ENCODE measurements around the gene CBX8. TPM values are rescaled to one million over a fixed set of nuclear protein-coding genes. Genes with fewer than 3 reads are reported as not detected.

The CBX8 gene
- total RNA-seq, 4 donors from 2014 or later = 1.9 to 4.7 (median 4.2) TPM

DNA sequence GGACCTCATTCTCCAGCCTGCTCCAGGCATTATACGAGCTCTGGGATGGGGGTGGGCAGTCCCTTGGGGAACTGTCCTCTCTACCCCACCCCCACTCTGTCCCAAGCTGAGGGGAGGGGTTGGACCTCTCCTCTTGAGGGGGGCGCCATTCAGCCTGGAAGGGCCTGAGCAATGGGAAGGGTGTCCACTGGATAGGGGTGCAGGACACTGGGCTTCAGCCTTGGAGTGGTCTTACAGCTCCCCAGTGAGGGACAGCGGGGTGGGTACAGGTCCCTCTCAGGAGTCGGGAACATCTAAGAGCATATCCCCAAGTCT lies 9.5 kb upstream of the CBX8 start:
- no peak for DNase-seq (ENCODE audit: low spot score in 2 of 2)
- no peak overlapping the region for H3K4me3 ChIP-seq (ENCODE audit: low read depth, poor library complexity, severe bottlenecking)
- WGBS, 2 donors = 14 to 41% methylated on average over 4 of the region's 4 CpGs
- TF ChIP-seq, protein P1, sequence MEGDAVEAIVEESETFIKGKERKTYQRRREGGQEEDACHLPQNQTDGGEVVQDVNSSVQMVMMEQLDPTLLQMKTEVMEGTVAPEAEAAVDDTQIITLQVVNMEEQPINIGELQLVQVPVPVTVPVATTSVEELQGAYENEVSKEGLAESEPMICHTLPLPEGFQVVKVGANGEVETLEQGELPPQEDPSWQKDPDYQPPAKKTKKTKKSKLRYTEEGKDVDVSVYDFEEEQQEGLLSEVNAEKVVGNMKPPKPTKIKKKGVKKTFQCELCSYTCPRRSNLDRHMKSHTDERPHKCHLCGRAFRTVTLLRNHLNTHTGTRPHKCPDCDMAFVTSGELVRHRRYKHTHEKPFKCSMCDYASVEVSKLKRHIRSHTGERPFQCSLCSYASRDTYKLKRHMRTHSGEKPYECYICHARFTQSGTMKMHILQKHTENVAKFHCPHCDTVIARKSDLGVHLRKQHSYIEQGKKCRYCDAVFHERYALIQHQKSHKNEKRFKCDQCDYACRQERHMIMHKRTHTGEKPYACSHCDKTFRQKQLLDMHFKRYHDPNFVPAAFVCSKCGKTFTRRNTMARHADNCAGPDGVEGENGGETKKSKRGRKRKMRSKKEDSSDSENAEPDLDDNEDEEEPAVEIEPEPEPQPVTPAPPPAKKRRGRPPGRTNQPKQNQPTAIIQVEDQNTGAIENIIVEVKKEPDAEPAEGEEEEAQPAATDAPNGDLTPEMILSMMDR (IDR thresholded peaks at IDR 0.05) = no peak
- no peak for TF ChIP-seq POLR2A (IDR thresholded peaks at IDR 0.05)
- intact Hi-C loops (cut with DNase I; ENCODE audit: low total_unique reads) = loop anchor here (10.0 kb wide), 1 partner anchor 188 kb away; no protein-coding TSS in a partner anchor

DNA sequence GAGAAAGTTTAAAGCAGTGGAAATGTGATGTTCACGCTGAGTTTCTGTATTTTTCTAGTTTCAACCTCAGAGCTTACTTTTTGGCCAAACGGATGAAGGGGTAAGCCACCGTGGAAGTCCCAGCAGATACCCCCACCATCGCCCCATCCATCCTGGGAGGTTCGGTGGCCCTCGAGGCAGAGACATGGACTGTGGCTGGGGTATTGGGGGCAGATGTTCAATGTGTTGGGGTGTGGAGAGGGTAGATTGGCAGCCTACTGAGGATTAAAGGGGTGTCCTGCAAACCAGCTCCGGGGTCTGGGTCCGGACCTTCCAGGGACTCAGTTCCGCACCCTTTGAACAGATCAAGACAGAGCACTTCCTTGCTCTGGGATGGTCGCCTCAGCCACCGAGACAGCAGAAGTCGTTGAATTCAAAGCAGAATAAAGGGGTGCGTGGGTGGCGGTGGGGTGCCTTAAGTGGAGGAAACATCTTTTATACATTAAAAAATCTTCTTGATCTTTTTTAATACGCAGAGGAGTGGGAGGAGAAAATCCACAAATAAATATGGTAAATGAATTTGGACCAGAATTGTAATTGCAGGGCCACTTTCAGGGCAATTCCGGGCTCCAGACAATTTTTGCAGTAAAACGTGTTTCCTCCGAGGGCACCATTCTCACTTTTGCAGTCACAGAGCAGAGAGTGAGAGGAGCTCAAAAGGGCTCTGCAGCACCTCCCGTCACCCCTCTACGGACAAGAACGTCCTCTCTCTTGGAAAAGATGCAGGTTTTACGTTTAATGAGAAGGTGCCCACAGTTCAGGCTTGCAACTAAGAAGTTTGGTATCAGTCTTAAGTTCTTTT lies 8.2 kb upstream of the CBX8 start:
- no peak overlapping the region for H3K4me3 ChIP-seq (ENCODE audit: low read depth, poor library complexity, severe bottlenecking)
- no peak for DNase-seq (ENCODE audit: low spot score in 2 of 2)
- WGBS, 2 donors = 19 to 20% methylated on average over 22 of the region's 22 CpGs
- TF ChIP-seq POLR2A (IDR thresholded peaks at IDR 0.05) = no peak
- TF ChIP-seq, protein P1 (IDR thresholded peaks at IDR 0.05) = no peak
- intact Hi-C loops (cut with DNase I; ENCODE audit: low total_unique reads) = loop anchor here (10.0 kb wide), 1 partner anchor 190 kb away; no protein-coding TSS in a partner anchor

DNA sequence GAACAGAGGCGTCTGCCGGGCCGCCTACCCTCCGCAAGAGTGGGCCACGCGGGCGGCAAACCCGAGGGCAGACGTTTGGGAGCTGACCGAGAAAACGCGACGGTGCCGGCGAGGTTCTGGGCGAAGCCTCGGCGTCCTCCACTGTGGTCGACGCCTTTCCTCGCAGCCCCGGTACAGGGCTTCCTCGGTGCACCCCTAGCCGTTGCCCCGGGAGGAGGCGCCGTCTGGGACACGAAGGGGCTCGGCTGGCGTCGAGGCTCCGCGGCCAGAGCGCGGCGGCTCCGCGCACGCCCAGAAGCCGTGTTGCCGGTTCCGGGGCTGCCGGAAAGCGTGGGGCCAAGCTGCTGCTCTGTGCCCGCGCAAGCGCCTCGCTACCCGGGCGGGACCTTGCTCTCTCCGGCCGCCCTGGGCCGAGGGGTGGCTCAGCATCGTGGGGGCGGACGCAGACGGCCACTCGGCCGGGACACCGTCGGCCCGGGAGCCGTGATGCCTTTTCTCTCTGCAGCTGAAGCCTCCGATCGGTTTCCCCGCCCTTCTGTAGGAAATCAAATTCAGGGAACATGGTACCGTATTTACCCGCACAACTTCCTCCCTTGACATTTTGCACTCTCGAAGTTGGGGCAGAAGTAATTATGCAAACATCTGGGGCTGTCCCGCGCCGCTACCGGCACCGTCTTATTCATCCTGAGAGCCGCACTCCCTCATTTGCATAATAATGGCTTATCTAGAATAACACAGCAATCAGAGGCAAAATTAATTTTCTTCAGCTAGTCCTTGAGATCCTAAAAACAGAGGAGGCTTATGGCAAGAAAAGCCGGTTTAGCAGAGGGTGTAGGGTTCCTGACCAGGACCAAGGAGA lies 7.3 kb upstream of the CBX8 start:
- TF ChIP-seq, protein P1 (IDR thresholded peaks at IDR 0.05) = no peak
- TF ChIP-seq POLR2A (IDR thresholded peaks at IDR 0.05) = no peak
- DNase-seq (ENCODE audit: low spot score in 2 of 2) = no peak
- WGBS, 2 donors = 1 to 2% methylated on average over 18 to 31 of the region's 76 CpGs
- intact Hi-C loops (cut with DNase I; ENCODE audit: low total_unique reads) = loop anchor here (10.0 kb wide), 1 partner anchor 191 kb away; no protein-coding TSS in a partner anchor
- H3K4me3 ChIP-seq (ENCODE audit: low read depth, poor library complexity, severe bottlenecking) = no peak overlapping the region

DNA sequence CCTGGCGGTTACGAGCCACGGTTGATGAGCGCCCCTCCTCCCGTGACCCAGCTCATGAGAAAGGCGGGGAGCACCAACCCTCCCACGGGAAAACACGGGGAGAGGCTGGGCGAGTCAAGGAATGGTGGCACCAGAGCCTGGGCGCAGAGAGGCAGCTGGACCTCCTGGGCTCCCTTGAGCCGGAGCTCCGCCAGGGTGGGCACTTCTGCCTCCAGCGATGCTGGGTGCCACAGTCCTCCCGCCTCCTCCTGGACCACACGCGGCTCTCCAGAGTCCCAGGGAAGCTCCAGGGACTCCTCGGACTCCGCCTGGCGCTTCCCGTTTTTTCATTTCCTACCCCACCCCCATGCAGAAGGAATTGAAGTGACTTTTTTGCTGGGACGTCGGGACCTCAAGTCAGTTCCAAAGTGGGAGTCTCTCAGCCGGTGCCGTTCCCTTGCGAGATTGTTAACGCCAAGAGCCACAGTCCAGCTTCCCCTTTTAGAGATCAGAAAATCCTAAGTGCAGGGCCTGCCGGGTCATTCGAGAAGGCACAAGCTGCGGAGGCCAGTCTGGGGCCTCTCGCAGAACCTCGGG lies 6.6 kb upstream of the CBX8 start:
- no peak for DNase-seq (ENCODE audit: low spot score in 2 of 2)
- no peak overlapping the region for H3K4me3 ChIP-seq (ENCODE audit: low read depth, poor library complexity, severe bottlenecking)
- TF ChIP-seq, protein P1 (IDR thresholded peaks at IDR 0.05) = no peak
- TF ChIP-seq POLR2A (IDR thresholded peaks at IDR 0.05) = no peak
- intact Hi-C loops (cut with DNase I; ENCODE audit: low total_unique reads) = loop anchor here (10.0 kb wide), 1 partner anchor 191 kb away; no protein-coding TSS in a partner anchor
- WGBS, 2 donors = 12 to 13% methylated on average over 25 to 26 of the region's 31 CpGs

DNA sequence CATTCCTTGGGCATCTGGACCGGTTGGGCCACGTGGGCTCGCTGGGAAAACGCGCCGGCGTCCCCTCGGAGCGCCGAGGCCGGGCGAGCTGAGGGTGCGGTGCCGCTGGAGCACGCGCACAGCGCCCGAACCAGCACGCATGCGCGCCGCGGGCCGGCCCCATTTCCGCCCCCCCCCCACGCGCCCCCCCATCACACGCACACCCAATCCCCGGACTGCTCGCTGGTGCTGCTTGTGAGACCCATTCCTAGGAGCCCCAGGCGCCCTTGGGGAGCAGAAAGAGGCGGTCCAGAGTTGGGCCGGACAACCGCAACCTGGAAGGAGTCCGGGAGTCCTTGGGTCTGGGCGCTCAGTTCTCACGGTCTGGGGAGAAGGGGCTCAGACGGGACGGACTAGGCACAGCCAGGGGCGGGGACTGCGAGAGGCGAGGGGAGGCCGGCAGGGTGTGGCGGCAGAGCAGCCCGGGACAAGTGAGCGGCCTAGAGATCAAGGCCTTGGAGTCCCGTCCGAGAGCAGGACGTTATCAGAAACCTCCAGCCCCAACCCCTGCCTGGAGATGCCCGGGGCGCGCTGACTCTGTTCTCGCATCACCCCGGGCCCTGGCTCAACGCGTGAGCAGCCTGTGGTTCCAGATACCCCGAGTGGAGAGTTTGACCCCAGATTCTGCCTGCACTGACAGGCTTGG lies 6.0 kb upstream of the CBX8 start:
- TF ChIP-seq, protein P1 (IDR thresholded peaks at IDR 0.05) = no peak
- TF ChIP-seq POLR2A (IDR thresholded peaks at IDR 0.05) = no peak
- intact Hi-C loops (cut with DNase I; ENCODE audit: low total_unique reads) = loop anchor here (10.0 kb wide), 1 partner anchor 192 kb away; no protein-coding TSS in a partner anchor
- DNase-seq (ENCODE audit: low spot score in 2 of 2) = no peak
- 7 to 14% methylated on average over 30 to 46 of the region's 57 CpGs for WGBS, 2 donors
- H3K4me3 ChIP-seq (ENCODE audit: low read depth, poor library complexity, severe bottlenecking) = no peak overlapping the region

All from lower leg skin (tissue), 4 donors.